ENCODE measurements around the gene IGSF3.
"Not testable (repeated sequence)": the region's sequence is repeated elsewhere in the genome, so short reads cannot be mapped to it uniquely, and the experiment has no call there.

IGSF3 gene

DNA sequence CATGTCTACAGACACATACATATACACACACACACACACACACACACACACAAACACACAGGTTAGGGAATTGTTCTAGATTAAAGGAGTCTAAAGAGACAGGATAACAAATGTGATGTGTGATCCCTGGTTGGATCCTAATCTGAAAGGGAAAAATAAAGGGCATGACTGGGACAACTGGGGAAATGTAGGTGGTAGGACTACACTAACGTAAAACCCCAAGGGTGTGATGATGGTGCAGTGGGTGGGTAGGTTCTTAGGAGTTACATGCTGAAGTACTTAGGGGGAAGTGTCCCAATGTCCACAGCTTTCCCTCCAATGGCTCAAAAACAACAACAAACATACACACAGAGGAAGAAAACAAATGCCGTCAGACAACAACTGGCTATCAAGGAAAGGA, 68.2 kb downstream of the IGSF3 start:
- not testable (repeated sequence) for DNase-seq

DNA sequence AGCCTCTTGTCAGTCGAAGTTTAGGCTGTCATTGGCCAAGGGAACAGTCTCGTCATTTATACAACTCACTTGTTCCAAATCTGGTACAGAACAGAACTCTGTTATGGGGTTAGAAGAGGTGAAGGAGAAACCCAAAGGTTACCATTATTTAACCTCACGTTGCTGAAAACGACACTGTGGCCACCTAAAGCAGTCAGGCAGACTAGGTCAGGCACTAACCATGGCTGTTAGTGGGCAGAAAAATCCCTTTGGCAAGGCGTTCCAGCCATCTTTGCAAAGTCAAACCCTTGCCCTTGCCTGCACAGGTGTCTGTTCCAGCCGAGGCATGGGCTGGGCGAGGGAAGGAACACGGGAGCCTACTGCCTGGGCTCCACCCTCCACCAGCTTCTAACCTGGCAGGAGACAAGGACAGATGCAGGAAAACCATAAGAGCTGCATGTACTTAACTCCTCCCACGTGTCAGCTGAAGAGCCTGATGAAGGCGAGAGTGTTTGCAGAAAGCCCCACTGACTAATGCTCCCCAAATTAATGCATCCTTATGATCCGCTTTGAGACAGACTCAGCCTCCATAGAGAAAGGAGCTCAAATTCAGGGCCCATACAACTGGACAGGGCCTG, 69.0 kb downstream of the IGSF3 start:
- not testable (repeated sequence) for DNase-seq

DNA sequence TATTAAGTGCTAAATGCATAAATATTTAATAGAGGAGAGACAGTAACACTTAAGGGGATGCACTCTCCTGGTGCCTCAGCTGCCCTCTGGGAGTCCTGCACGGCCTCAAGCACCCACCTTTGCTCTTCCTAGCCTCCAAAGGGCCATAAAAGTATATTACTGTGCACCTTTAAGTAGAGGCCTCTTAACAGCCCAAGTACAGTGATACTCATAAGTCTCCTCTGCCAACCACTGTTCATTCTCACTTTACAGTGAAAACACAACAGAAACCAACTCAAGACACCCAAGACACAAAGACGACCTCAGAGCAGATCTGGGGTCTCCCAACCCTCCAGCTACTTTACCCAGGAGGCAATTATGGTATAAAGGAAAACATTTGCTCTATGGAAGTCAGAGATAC, 70.1 kb downstream of the IGSF3 start:
- not testable (repeated sequence) for DNase-seq

DNA sequence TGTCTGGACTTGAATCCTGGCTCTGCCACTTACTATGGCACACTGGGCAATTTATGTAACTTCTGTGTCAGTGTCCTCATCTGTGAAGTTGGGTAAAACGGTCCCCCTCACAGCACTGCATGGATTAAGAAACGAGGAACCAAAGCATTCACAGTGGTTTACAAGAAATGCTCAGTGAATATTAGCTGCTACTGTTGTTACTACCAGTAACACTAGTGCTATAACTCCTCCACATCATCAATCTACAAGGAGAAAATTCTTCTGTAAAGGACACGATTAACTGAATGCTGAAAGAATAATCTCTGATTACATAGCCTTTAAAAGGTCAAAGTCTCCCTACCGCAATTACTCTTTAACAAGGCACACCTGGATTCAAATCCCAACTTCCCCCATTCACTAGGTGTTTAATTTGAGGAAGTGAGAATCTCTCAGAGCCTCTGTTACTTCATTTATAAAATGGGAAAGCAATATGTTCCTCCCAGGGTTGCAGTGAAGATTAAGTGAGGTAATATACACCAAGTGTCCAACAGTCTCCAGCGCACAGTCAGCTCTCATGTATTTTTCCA, 70.7 kb downstream of the IGSF3 start:
- not testable (repeated sequence) for DNase-seq

DNA sequence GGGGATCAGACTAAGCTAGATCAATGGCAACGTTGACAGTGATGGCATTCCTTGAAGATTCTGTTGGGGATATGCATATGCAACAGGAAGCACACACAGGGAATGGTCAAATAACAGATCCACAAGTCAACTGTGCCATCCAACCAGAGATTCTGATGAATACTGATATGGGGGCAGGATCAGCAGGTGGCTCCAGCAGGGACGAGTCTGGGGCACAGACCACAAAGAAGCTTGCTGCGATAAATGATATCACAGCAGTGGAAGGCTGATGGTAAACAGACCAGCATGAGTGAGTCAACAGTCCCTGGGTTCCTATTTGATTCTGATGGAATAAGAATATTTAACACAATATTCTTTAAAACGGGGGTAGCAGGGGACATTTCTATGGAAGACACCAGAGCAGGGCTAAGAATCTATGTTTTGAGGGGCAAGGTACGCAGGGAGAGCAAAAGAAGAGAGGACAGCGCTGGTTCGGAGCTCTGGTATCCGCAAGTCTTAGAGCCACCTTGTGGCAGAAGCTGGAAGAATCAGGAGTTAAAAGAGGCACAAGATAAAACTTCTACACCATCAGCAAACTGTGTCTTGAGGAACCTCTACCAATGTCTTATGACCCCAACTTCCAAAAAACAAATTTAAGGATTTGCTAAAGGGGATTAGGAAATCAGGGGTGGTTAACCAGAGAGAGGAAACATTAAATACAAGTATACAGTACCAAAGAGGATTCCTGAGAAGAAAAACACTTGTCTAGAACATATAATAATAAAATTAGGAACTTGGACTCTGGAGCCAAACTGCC, 71.4 kb downstream of the IGSF3 start:
- peak in 11 of 58 donors; percentile 6 to 46 (median 15) for DNase-seq

DNA sequence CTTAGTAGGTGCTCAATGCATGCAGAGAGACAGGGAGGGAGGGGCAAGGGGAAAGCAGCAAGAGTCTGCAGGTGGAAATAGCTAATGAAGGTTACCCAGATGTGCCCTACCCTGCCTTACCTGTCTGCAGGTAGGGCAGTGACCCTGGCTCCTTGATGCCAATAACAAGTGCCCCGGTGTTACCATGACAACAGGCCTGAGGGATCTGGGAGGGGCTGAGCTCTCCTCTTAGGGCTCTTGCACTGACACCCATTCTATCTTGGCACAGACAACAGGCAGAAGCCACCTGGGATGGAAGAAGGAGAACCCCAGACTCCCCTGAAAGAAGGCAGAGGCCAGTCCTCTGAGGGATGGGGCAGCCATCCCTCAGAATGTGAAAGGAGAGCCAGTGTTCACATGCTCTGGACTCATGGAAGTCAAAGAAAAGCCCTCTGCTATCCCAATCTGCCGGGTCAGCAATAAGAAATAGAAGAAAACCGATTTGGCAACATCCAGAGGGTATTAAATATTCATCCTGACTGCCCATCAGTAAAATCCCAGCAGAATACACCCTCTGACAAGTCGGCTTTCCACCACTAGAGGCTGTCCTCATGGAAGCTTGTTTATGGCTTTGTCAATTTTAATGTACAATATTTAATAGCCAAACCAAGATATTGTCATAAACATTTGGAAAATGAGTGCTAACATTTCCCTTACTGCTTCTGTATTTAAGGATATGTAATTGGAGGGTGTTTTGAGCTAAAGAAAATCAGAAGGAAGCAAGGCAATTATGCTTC, 72.3 kb downstream of the IGSF3 start:
- DNase-seq = not testable (repeated sequence)

DNA sequence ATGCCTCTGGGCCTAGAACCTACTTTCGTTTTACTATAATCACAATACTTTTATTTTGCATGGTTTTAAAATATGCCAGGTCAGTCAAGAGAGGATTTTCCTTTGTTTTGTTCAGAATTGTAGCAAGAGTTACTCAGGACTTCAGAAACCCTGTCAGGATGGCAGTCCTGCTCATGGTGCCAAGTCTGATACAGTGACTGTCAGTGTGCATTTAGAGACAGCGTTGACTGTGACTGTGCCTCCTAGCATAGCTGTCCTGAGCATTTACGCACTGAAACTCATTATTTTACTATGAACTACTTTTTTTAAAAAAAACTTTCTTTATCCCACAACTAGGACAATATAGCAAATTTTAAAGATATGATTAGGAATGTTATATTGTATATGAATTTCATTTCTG, 73.6 kb downstream of the IGSF3 start:
- DNase-seq = not testable (repeated sequence)

DNA sequence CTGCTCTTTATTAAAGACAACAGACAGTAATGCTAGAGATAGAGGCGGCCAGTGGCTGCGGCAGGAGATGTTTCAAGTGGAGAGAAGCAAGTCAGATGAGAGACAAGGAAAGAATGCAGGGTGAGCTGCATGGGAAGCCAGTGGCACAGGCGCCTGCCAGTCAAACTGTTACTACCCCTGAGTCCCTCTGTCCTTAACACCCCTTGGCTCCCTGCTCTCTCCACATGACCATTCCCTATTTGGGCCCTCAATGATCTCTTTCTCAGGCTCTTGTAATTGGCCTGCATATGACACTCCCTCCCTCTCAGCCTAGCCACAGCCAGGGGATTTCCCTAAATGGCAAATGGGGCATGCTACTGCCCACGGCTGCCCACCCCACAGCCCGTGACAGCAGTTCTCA, 74.1 kb downstream of the IGSF3 start:
- not testable (repeated sequence) for DNase-seq

DNA sequence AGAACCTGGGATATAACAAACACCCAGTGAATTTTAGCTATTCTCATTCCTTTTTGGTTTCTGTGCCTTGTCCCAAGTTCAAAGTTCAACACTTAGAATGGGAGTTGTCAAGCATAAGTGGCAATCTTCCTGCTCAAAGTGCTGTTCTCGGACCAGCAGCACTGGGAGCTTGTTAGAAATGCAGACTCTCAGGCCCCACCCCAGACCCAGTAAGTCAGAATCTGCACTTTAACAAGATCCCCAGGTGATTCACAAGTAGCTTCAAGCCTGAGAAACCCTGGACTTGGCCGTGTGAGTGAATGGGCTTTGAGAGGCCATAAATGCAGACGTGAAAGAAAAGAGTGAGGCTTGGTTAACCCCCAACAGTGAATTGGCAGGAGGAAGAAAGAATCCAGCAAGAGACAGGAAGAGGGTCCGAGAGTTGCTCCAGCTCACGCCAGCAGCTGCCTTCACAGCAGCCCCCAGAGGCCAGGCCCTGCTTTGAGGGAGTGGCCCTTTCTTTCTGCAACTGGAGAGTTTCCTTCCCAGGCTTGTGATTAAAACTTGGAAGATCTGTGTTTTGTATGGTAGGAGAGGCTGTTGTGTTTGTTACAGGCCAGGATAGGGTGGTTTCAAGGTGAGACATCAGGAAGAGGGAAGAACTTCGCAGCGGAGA, 75.5 kb downstream of the IGSF3 start:
- not testable (repeated sequence) for DNase-seq

DNA sequence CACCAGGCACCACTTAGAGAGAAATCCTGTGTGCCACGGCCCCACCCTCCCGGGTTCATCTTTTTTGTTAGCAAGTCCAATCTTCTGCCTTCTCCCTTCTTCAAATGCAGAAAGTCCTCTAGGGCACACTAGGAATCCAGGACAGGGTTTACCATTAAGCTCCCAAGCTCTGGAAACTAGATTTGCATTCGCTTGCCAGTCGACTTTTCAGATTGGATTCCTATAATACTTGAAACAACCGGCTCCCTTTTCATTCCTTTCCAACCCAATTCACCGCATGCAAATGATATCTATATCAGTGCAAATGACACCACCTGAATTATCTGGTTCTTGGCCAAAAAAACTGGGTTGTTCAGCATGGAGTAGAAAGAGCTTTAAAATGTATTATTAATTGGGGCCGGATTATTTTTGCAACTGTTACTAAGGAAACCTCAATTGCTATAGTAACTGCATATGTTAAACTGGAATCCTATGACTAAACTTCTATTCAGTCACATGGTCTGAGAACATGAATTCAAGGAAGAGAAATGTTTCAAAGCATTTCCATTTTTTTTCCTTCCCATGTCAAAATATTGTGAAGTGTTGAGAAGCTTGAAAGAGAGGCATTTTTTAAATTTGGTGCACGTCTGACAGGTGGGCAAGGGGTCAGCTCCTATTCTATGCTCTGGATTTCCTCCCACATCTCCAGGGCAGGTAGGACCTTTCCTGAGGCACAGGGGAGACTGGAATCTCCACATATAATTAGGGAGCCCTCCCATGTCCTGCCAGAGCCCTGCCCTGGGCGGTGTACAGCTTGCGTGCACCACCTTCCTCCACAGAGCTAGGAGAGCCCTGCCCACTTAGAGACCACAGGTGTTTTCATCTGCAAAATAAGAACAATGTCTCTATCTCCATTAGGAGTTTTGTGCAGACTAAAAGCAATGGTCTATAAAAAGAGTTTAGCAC, 76.3 kb downstream of the IGSF3 start:
- DNase-seq = not testable (repeated sequence)

DNA sequence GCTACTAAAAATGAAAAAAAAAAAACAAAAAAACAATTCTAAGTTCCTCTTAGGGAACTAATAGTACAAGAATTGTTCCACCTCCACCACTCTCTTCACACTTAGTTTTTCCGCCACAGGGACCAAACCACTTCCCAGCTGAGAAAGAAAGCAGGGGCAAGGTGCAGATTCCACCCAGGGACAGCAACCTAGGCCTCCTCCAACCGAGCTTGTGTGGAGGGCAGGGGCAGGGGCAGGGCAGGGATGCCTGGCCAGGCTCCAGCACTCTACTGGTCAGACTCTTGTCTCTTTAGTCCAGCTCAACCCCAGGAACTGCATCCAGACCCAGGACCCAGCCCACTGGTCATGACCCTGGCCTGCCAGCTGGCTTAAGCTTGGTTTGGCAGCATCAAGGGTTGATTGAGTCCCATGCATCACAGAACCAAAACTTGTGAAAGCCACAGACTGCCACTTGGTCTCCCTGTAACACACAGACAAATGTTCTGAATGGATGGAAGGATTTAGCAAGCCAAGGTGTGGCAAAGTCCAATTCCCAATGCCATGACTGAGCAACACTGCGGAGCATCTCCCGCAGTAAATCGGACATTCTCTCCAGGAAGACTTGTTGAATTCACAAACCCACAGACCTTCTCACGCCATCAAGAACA, 77.1 kb downstream of the IGSF3 start:
- not testable (repeated sequence) for DNase-seq

DNA sequence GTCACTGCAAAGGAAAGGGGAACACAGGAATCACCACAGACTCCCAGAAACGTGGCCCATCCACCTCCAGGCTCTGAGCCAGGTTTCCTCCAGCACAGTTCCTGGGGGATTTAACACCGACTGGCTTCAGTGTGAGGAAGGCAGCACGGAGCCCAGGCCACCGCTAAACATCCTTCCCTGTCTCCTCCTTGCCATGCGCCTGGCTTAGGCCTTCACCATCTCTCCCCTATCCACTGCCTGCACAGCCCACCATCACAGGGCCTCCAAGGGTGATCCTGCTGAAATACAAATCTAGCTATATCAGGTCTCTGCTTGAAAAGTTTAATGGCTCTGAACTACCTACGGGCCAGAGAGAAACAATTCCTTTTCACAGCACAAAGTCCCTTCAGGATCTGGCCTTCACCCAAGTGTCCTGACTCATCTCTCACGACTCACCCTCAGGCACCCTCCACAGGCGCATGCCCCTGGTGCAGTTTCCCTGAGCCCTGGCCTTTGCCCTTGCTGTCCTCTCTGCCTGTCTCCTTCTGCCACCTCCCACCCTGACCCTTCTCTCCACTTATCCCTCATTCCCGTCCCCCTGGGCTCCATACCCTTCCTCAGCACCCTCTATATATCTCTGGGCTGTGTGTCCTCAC, 78.3 kb downstream of the IGSF3 start:
- DNase-seq = not testable (repeated sequence)

DNA sequence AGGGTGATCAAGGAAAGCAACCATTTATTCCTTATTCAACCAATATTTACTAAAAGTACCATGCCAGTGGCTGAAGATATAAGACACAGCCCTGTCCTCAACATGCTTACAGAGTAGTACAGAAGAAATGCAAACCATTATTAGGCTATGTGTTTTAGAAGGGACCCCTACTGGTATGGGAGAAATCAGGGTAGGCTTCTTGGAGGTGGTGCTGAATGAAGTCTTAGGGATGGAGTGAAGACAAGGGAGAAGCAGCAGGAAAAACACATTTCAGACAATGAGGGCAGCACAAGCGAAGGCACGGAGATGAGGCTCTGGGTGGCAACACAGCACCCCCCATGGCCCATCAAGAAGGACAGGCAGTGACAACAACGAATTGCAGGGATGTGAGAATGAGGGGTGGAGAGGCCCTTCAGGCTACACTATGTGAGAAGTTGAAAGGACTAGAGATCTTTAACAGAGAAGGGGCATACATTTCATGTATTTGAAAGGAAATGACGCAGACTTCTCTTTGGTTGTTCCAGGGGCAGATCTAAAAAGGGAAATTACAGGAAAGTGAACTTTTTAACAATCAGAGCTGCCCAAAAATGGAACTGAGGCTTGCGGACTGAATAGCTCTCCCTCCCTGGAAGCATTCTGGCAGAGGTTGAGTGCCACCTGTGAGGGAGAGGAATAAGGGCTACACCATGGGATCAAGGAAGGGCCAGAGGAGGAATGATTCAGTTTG, 79.9 kb downstream of the IGSF3 start:
- no peak for DNase-seq

DNA sequence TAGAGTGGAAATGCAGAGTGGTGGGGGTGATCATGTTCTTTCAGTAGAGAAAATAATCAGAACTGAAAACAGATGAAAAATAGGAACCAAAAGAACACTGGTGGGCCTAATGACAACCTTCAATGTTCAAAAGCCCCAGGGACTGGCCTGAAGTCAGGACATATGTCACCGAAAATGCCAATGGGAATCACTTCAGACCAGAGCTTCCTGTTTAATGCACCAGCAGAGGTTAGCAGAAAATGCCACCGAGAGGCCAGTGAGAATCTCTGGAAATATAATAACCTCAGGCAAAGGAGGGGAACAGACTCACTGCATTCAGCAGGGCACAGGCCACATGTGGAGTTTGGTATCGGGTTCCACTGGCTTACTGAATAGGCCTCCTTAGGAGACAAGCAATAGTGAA, 80.8 kb downstream of the IGSF3 start:
- no peak for DNase-seq

DNA sequence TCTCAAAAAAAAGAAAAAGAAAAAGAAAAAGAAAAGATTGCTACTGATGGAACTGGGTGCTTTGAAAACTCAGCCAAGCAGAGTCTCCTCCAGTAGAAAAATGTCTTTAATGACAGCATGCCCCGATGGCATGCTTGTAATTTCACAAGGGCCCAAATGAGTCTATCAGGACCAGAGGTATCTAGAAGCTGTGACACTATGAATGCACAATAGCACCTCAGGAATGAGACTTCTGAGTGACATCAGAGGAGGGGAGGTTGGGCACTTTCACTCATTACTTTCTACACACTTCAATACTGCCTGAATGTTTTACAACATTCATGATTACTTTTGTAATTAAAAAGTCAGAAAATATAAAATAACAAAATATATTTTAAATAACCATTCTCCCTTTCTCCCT, 81.6 kb downstream of the IGSF3 start:
- DNase-seq = no peak

DNA sequence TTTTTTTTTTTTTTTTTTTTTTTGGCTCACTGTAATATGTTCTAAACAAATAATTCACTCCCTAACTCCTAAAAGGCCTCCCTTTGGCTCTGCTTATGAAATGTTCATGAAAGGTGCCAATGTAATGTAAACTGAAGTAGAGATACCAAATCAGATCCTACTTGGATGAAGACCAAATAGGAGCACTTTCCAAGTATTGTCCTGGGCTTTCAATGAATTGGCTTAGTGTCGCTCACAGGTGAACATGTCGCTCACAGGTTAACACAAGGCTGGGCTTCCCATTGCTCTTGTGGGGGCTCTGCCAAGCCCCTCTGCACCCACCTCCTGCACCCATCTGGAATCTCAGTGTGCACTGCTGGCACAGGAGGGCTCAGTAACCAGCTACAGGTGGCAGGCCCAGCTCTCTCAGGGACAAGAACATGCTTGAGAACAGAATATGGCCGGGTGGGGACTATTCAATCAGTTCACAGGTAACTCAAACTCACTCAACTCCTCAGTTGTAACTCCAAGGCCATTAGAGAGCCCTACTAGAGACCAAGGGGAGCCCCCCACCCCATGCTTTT, 86.1 kb downstream of the IGSF3 start:
- no peak for DNase-seq

DNA sequence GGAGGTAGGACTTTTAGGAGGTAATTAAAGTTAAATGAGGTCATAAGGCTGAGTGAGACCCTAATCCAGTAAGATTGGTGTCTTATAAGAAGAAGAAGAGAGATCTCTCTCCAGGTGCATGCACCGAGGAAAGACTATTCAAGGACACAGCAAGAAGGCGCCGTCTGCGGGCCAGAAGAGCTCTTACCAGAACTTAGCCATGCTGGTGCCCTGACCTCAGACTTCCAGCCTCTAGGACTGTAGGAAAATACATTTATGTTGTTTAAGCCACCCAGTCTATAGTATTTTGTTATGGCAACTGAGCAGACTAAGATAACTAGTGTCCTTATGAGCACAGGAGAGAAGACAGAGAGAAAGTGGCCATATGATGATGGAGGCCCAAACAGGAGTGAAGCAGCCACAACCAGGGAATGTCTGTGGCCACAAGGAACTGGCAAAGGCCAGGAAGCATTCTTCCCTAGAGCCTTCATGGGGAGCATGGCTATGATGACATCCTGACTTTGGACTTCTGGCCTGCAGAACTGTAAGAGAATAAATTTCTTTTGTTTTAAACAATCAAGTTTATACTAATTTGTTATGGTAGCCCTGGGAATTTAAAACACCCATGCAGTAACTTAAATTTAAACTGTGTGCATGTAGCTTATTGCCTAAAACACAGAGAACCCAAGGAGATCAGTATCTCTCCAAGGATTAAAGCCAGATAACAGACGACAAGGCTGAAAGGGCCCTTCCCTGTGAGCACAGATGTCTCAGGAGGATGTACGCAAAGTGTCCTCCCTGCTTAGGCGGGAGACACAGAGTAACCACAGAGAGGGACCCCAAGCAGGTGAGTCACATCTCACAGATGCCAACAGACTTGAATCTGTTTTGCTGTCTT, 86.8 kb downstream of the IGSF3 start:
- DNase-seq = no peak

Measured in anterior cingulate cortex (tissue), 58 donors.